Measurements from ENCODE around the gene ACAA1. TPM values are rescaled to one million over a fixed set of nuclear protein-coding genes. Genes with fewer than 3 reads are reported as not detected.

Gene ACAA1
- total and polyA plus RNA-seq, 10 of the 15 experiments (the other 5 are each of a cell fraction or from before 2014, with no cell fraction given), result 5.7 to 85.4 (median 60.6) TPM

DNA sequence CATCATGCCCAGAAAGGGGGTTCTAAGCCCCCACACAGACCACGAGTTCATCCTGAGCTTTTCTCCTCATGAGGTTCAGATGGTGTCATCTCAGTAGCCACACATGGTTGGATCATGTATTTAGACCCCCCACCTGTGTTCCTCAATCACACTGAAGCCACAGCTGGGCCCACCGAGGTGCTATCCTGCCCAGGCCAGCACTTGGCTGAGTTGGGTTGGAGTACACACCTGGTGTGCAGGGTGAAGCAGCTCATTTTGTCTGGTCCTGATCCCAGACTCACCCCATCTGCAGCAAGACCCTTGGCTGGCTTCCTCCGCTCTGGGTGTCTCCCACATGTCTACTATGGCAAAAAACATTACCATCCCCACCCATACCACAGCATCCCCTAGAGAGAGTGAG is 41.9 kb downstream of the ACAA1 start:
- Histone ChIP-seq H3K9me3 (replicated peaks; ENCODE audit: control insufficient read depth, insufficient read depth, low read length) (no peaks in the 10 kb centered on the region), H3K36me3 (ENCODE audit: control insufficient read depth in 2 of 2, insufficient read depth in 2 of 2, low read length in 1 of 2) (no peaks in the 10 kb centered on the region), H3K9ac (ENCODE audit: control insufficient read depth, insufficient read depth, low read length) (no peak overlapping the region), H3K4me2 (ENCODE audit: control insufficient read depth, insufficient read depth) (no peak overlapping the region), H3K27me3 (replicated peaks in 1 of 2; ENCODE audit: control insufficient read depth in 2 of 2, insufficient read depth in 2 of 2, low read length in 1 of 2) (peaks cover 0 to 4% of the 10 kb centered on the region in 2 experiments; a peak in 3 of 4 replicates), H2AFZ (ENCODE audit: control insufficient read depth, low read depth, low read length) (no peak overlapping the region), H3K4me1 (ENCODE audit: control insufficient read depth, insufficient read depth, low read length) (peaks cover 6% of the 10 kb centered on the region; the same call in 1 of the 2 replicates), H3K79me2 (ENCODE audit: control insufficient read depth, insufficient read depth, low read length) (no peaks in the 10 kb centered on the region), H3K4me3 (no peak overlapping the region), H4K20me1 (ENCODE audit: control insufficient read depth, insufficient read depth) (no peaks in the 10 kb centered on the region), H3K27ac (ENCODE audit: control insufficient read depth, insufficient read depth) (no peak overlapping the region)
- FAIRE-seq (no peak), DNase-seq (ENCODE audit: low read depth, low spot score) (no peak), ATAC-seq (no peak)
- ChIA-PET SMC1A (ENCODE audit: uncharacterized antibody, unreplicated experiment) (no interaction called here), RAD21 (ENCODE audit: unreplicated experiment) (interaction anchor here (0.5 kb wide), 1 partner anchor 237 kb away, joined by 4 read pairs; no protein-coding TSS in a partner anchor), CTCF (no interaction called here), POLR2A (no interaction called here)
- WGBS (ENCODE audit: insufficient coverage, insufficient replicate concordance, low lambda C conversion rate, missing lambda C conversion rate), result 11% methylated on average over 3 of the region's 3 CpGs
- no TSS peak for BruUV-seq (replicated peaks)
- in situ Hi-C loops (cut with MboI), result no loop called here
- intact Hi-C loops (cut with micrococcal nuclease; ENCODE audit: unreplicated experiment), result no loop called here
- TF ChIP-seq NFYB (IDR thresholded peaks at IDR 0.05; ENCODE audit: insufficient read depth, low read depth, low read length), result no peak
- TF ChIP-seq, protein P1, sequence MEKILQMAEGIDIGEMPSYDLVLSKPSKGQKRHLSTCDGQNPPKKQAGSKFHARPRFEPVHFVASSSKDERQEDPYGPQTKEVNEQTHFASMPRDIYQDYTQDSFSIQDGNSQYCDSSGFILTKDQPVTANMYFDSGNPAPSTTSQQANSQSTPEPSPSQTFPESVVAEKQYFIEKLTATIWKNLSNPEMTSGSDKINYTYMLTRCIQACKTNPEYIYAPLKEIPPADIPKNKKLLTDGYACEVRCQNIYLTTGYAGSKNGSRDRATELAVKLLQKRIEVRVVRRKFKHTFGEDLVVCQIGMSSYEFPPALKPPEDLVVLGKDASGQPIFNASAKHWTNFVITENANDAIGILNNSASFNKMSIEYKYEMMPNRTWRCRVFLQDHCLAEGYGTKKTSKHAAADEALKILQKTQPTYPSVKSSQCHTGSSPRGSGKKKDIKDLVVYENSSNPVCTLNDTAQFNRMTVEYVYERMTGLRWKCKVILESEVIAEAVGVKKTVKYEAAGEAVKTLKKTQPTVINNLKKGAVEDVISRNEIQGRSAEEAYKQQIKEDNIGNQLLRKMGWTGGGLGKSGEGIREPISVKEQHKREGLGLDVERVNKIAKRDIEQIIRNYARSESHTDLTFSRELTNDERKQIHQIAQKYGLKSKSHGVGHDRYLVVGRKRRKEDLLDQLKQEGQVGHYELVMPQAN (conservative IDR thresholded peaks at IDR 0.05), result no peak
- TF ChIP-seq ATF7 (IDR thresholded peaks at IDR 0.05; ENCODE audit: low read depth), result no peak
- TF ChIP-seq ELK1 (IDR thresholded peaks at IDR 0.05; ENCODE audit: low read depth, low read length), result no peak
- TF ChIP-seq, protein P2, sequence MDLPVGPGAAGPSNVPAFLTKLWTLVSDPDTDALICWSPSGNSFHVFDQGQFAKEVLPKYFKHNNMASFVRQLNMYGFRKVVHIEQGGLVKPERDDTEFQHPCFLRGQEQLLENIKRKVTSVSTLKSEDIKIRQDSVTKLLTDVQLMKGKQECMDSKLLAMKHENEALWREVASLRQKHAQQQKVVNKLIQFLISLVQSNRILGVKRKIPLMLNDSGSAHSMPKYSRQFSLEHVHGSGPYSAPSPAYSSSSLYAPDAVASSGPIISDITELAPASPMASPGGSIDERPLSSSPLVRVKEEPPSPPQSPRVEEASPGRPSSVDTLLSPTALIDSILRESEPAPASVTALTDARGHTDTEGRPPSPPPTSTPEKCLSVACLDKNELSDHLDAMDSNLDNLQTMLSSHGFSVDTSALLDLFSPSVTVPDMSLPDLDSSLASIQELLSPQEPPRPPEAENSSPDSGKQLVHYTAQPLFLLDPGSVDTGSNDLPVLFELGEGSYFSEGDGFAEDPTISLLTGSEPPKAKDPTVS (IDR thresholded peaks at IDR 0.05; ENCODE audit: low read depth, low read length), result no peak
- TF ChIP-seq KLF5 (IDR thresholded peaks at IDR 0.05; ENCODE audit: partially characterized antibody), result no peak
- TF ChIP-seq, protein P3, sequence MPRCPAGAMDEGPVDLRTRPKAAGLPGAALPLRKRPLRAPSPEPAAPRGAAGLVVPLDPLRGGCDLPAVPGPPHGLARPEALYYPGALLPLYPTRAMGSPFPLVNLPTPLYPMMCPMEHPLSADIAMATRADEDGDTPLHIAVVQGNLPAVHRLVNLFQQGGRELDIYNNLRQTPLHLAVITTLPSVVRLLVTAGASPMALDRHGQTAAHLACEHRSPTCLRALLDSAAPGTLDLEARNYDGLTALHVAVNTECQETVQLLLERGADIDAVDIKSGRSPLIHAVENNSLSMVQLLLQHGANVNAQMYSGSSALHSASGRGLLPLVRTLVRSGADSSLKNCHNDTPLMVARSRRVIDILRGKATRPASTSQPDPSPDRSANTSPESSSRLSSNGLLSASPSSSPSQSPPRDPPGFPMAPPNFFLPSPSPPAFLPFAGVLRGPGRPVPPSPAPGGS (IDR thresholded peaks at IDR 0.05; ENCODE audit: borderline replicate concordance, insufficient read depth, low read depth, low read length, poor library complexity, severe bottlenecking), result no peak
- TF ChIP-seq RAD51 (IDR thresholded peaks at IDR 0.05), result no peak
- TF ChIP-seq ZBTB33 (IDR thresholded peaks at IDR 0.05), result no peak
- no peak for TF ChIP-seq ZNF274 (IDR thresholded peaks at IDR 0.05; ENCODE audit: insufficient read depth, insufficient read length)
- TF ChIP-seq, protein P4, sequence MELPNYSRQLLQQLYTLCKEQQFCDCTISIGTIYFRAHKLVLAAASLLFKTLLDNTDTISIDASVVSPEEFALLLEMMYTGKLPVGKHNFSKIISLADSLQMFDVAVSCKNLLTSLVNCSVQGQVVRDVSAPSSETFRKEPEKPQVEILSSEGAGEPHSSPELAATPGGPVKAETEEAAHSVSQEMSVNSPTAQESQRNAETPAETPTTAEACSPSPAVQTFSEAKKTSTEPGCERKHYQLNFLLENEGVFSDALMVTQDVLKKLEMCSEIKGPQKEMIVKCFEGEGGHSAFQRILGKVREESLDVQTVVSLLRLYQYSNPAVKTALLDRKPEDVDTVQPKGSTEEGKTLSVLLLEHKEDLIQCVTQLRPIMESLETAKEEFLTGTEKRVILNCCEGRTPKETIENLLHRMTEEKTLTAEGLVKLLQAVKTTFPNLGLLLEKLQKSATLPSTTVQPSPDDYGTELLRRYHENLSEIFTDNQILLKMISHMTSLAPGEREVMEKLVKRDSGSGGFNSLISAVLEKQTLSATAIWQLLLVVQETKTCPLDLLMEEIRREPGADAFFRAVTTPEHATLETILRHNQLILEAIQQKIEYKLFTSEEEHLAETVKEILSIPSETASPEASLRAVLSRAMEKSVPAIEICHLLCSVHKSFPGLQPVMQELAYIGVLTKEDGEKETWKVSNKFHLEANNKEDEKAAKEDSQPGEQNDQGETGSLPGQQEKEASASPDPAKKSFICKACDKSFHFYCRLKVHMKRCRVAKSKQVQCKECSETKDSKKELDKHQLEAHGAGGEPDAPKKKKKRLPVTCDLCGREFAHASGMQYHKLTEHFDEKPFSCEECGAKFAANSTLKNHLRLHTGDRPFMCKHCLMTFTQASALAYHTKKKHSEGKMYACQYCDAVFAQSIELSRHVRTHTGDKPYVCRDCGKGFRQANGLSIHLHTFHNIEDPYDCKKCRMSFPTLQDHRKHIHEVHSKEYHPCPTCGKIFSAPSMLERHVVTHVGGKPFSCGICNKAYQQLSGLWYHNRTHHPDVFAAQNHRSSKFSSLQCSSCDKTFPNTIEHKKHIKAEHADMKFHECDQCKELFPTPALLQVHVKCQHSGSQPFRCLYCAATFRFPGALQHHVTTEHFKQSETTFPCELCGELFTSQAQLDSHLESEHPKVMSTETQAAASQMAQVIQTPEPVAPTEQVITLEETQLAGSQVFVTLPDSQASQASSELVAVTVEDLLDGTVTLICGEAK (IDR thresholded peaks at IDR 0.05; ENCODE audit: borderline replicate concordance), result no peak

Measured in GM12878 (cell line).